Esophagus squamous epithelium (tissue), 4 donors: ENCODE measurements around the gene TRPT1.

ENCODE experiments used
- CTCF ChIP-seq, 6 experiments: fragments of 450-650 bp in 4 of 6; fragments of 200-600 bp in 2 of 6; sonication (generic) in 2 of 6; IDR thresholded peaks; one replicate each; pipeline ENCODE4 v1.5.1; 2016 to 2019; ENCODE audit warnings: antibody characterized with exemption in 6 of 6, mild to moderate bottlenecking in 4 of 6, moderate library complexity in 4 of 6
- POLR2A ChIP-seq, 4 donors: fragments of 450-650 bp; IDR thresholded peaks; one replicate each; pipeline ENCODE4 v1.6.1; 2017; ENCODE audit warnings: antibody characterized with exemption in 4 of 4, mild to moderate bottlenecking in 4 of 4, moderate library complexity in 3 of 4

DNA sequence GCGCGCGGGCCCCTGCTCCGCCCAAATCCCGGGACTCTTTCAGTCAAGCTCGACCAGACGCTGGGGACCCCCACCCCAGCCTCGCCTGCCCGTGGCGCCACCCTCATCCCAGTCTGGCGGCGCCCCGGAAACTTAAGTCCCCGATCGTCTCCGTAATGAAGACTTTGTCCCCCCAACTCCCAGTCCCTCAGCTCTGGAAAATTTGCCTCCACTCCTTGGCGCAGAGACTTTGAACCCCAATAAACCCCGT is 25.7 kb upstream of the TRPT1 start:
- TF ChIP-seq POLR2A (IDR thresholded peaks at IDR 0.05) (no peak), CTCF (IDR thresholded peaks at IDR 0.05) (no peak)
